COLO668 (cell line): Measurements from ENCODE around the gene COL23A1.
"Not testable (repeated sequence)": the region's sequence is repeated elsewhere in the genome, so short reads cannot be mapped to it uniquely, and the experiment has no call there.

Experiments
- DNase-seq: peaks from one replicate; lab custom pipeline; 2025; ENCODE audit not compliant: unreplicated experiment; lab: John Stamatoyannopoulos, UW

Gene COL23A1

DNA sequence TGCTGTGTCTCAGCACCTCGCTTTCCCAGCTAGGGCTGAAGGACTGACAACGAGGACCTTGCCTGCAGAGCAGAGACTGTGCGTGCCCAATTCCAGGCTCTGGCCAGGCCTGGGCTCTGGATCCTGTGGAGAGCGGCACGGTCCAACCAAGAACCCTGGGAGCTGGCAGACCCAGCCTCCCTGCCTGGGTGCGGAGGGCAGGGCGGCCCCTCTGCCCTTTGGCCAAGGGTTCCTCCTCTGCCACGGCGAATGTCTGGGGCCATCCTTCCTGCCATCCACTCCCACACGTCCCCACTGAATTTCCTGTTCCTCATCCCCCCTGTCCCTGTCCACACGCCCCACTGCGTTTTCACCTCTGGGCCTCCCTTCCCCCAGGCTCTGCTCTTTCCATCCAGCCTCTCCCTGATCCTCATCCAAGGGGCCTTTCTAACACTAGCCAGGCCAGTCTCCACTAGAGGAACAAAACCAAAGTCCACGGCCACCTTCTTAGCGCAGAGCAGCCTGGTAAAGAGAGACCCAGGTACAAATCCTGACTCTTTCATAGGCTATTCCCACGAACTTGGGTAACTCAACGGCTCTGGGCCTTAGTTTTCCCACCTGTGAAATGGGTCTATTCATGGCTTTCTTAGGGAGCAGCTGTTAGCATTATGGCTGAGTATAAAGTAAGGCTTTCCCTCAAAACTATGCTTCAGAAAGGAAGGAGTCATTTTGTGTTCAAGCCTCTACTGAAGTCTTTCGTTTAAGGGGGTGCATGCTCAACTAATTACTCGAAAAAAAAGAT lies 262.1 kb downstream of the COL23A1 start:
- DNase-seq = no peak

DNA sequence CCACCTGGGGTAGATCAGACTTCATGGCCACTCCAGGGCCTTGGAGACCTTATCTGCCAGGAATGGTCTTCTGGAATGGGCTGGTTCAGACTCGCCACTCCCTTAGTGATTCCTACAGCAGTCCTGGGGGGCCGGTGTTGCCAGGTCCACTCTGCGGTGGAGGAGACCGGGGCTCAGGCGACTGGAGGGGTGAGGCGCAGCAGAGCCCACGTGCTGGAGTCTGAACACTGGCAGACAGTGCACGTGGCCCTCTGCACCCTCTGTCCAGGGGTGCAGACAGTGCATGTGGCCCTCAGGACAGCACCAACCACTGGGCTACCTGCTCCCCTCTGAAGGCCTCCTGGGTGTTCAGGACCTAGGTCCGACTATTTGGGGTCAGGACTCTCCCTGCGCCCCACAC lies 262.7 kb downstream of the COL23A1 start:
- no peak for DNase-seq

DNA sequence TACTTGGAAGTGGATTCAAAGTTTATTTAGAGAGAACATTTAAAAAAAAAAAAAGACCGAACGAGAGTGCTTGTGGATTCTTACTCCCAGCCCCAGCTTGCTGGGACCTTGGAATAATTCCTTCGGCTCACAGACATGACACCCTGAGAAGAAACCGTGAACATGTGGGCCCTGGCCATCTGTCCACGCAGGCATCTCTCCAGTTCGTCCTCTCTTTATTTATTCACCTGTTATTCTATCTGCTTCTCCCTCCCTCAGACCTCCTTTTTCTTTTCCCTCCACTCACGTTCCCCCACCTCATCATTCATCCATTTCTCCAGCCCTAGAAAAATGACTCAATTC lies 263.8 kb downstream of the COL23A1 start:
- DNase-seq = no peak

DNA sequence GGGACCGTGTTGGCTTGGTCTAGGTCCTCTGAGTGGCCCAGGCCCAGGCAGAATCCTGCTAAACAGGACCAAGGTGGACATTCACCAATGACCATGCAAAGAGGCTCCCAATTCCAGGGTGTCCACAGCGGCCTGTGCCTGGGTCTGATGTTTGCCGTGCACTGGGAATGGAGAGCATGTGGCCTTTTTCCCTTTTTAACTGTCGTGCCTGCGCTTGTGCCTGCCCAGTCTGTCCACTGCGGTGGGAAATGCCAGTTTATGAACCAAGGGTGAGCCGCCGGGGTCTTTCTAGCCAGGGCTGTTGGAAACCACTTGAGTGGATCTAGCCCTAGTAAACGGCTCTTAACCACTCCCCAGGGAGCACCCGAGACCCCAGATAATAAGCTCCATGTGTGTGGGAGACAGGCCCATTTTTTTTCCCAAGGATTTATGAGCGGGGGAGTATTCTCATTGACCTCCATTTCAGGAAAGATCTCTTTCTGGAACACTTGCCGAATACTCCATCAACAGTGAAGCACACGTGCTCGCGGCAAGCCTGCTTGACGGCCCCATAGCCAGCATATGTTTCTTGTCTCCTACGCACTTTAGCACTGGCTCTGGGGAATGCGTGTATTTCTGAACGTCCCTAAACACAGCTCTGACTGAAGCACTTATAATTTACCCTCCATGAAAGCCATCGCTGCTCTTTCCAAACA lies 264.4 kb downstream of the COL23A1 start:
- DNase-seq = no peak

DNA sequence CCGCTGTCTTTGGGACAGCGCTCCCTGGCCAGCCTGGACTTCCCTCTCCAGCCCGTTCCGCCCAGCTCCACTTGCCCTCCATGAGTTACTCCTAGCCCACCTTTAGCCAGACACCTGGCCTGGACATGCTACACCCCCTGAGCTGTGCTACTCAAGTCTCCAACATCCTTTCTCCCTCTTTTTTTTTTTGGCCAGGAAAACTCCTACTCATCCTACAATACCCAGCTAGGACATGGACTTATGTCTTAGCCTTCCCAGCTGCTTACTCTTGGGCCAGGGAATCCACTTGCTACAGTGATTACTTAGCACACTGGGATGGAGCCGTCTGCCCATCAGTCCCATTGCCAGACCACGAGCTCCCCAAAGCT lies 264.9 kb downstream of the COL23A1 start:
- DNase-seq = no peak

DNA sequence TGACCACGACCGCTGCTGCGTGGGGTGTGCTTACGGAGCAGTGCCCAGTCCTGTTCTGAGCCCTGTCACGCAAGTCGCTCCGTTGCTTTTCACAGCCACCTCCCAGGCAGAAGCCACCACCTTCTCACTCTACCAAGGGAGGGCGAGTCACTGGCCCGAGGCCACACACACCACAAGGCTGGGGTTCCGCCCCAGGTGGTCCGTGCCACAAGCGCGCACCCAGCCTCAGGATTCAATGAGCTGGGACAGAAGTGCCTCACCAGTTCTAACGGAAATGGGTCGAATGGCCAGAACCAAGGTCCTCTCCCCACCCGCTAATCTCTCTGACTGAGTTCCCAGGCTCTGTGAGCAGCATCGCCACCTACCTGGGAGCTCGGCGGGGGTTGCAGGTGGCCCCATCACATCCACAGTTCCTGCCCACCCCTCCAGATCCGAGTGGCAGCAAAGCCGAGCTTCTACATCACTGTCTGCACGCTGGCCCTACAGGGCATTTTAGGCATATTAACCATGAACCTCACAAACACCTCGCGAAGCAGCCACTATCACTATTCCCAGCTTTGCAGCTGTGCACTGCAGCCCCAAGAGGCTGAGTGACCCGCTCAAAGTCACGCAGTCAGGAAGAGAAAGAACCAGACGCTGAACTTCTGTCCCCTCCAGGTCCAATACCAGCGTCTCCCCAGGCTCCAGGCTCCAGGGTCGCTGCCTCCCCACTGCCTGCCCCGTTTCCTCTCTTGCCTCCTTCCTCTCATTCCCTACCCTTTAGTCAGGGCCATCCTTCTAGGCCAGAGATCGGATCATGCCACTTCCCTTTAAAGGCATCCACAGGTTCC lies 265.5 kb downstream of the COL23A1 start:
- no peak for DNase-seq

DNA sequence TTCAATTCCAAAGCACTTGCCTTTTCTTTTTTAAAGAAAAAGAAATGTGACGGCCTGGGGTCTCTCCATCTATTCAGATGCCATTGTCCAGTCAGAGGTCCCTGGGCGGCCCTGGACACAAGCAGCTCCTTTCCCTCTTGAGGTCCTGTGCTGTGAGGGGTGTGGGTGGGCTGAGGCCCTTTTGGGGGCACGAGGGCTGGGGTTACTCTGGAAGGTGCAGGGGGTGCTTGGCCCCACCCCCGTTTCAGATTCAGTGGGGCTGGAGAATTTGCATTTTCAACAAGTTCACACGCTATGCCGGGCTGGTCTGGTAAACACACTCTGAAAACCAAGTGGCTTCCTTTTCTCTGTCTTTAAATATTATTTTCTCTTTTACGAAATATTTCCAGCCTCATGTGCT lies 266.2 kb downstream of the COL23A1 start:
- DNase-seq = no peak

DNA sequence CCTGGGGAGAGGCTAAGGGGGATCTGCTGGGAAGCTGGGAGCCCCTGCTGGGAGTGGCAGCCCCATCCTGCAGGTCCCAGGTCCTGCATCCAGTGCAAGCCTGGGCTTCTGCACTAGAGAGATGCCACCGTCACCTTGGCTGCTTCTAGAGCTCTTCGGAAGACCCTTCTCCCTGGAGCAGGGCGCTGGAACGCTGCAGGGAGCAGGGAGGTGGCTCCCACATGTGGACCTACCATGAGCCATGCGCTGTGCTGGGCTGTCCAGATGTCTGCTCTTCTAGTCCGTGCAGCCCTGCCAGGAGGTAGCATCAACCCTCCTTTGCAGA lies 266.7 kb downstream of the COL23A1 start:
- DNase-seq = no peak

DNA sequence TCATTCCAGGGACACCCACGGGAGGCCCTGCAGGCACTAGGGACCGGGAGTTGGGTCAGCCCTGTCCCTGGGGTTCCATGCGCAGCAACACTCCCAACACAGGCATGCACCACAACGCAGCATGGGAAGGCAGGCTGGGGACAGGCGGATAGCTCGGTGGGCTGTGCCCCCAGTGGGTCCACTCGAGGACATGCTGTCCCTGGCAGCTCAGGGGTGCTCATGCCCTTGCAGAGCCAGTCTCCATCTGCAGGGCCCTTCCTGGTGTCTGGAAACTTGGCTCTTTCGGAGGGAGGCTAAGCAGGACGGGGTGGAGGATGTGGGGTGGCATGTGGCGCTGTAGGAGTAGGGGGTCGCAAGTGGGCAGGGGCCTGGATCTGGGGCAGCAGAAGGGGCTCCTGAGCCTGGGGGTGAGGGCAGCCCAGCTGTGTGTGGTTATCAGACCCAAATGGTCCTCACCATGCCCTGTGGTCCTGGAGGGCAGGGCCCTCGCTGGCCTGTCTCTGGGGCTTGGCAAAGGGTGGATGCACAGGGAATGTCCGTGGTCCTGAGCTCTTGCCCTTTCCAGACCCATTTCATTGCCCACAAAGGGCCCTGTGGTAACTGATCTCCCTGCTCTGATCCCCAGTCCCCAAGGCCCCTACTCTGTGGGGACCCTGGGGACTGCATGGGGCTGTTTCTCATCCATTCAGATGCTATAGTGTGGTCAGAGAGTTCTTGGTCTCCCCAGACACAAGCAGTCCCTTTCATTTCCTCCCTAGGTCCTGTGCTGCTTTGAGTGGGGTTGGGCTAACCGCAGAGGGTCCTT lies 267.3 kb downstream of the COL23A1 start:
- DNase-seq = no peak

DNA sequence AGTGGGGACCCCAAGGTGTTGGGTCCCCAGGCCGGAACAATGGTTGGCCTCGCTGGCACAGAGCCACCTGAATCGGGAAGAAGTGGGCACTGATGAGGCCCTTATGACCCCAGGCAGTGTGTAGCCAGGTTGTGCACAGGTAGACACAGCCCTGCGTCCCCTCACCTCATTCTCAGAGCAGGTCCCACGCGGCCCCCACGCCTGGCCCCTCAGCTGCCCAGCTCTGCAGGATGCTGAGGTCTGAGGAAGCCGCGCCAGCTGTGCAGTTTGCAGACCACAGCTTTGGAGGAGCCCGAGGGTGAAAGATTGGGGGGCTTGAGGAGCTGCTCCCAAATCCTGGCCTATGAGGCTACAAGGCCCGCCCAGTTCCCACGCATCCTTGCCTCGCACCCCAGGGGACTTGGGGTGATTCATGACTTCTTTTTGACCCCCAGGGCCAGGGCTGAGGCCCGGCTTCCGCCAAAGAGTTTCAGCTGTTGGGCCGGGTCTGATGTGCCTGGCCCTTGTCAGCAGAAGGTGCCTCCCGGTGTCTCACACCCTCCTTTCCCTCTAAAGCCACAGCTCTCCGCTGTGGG lies 269.8 kb downstream of the COL23A1 start:
- no peak for DNase-seq

DNA sequence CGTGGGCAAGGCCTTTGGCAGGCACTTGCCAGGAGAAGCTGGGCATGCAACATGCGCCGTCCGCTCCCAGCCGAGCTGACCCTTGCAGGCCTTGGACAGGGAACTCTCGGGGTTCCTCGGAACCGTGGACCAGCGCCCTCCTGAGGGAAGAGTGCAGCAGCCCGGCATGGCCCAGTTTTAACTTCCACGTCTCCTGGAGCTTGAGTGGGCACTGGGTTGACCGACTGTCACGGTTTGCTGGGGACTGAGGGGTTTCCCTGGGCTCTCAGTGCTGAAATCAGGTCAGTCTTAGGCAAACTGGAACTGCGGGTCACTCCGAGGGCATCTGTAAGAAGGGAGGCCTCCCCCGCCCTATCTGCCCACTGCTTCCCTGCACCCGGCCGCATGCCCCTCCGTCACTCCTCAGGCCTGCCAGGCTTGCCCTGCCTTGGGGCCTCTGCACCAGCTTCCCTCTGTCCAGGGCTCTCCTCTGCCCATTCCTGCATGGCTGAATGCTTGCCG lies 270.6 kb downstream of the COL23A1 start:
- DNase-seq = no peak

DNA sequence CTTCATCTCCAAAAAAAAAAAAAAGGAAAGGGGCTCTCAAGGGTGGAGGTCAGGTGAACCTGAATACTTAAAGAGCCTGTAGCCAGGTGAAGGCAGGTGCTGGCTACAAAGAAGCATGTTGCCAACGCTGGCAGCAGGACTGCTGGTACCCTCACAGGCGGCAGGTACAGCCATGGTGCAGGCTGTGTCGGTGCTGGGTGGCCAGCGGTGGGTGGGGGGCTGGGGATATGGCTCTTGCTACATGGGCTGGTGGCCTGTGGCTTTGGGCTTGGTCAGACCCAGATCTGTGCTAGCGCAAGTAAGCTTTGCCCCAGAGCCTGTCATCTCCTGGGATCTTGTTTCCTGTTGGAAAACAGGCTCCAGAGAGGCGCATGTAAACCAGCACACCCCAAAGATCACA lies 271.3 kb downstream of the COL23A1 start:
- no peak for DNase-seq

DNA sequence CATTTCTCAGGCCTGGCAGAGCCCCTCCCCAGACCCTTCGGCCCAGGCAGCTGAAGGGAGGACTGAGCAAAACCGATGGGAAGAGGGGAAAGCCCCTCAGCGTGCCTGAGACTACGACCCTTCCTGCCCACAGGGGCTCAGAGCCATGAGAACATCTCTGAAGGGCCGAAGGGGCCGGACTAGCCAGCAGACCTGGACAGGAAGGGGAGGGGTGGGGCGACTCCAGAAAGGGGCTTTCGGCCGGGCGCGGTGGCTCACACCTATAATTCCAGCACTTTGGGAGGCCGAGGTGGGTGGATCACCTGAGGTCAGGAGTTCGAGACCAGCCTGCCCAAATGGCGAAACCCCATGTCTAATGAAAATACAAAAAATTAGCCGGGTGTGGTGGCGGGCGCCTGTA lies 271.8 kb downstream of the COL23A1 start:
- no peak for DNase-seq

DNA sequence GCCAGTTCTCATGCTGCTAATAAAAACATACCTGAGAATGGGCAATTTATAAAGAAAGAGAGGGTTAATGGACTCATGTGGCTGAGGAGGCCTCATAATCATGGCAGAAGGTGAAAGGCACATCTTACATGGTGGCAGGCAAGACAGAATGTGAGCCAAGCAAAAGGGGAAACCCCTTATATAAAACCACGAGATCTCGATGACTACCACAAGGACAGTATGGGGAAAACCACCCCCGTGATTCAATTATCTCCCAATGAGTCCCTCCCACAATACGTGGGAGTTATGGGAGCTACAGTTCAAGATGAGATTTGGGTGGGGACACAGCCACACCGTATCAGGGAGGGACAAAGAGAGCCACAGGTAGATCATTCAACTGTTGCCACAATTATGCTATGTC lies 272.5 kb downstream of the COL23A1 start:
- not testable (repeated sequence) for DNase-seq

DNA sequence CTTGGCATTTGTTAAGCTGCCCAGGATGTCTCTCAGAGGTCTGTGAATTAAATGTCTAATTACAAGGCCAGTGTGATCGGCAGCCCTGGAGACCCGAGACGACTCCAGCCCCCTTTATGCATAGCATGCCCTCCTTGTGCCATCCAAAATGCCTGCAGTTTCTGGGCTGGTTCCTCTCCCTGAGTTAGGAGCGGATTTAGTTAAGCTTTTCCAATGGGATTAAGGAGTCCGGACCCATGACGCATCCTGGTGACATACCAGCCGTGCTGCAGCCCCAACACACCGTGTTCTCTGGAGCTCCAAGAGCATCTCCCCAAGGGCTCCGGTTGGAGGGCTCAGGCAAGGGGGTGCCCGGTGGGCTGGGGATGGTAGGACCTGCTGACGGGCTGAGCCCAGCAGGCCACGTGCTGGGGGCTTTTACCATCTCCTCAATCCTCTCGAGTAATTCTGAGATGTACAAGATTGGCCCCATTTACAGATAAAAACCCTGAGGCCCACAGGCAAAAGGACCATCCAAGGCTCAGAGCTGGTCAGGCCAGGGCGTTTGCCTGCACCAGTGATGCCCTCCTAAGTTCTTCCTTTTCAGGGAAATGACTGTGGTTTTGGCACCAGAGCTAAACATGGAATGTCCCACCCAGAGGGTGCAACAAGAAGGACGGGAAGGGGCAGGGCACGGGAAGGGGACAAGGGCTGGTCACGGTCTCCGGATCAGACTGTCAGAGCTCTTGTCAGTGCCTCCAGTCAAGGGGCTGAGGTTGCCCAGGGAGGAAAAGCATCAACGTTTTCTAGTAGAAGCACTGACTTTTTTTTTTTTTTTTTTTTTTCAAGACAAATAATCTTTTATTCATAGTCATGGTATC lies 275.0 kb downstream of the COL23A1 start:
- DNase-seq = no peak

DNA sequence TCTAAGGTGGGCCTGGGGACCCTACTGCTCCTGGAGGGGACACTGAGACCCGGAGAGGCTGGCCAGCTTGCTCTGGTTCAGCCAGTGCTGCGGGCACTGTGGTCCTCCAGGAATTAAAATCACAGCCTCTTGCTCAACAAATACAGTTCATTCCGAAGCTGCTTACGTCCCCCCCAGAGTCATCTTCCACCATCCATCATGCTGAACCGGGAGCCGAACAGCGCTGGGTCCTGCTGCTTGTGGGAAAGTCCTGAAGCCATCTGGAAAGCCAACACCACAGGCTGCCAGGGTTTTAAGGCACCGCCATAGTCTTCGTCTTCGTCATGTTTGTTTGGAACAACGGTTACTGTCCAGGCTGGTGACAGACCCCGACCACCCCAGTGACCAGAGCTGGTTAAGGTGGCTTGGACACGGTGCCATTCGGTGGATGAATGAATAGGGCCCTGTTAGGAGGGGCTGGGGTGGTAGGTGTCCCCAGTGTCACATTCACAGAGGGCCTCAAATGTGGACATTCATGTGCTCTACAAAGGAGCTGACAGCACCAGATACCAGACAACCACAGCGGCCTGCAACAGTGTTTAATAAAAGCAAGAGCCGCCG lies 276.0 kb downstream of the COL23A1 start:
- no peak for DNase-seq

DNA sequence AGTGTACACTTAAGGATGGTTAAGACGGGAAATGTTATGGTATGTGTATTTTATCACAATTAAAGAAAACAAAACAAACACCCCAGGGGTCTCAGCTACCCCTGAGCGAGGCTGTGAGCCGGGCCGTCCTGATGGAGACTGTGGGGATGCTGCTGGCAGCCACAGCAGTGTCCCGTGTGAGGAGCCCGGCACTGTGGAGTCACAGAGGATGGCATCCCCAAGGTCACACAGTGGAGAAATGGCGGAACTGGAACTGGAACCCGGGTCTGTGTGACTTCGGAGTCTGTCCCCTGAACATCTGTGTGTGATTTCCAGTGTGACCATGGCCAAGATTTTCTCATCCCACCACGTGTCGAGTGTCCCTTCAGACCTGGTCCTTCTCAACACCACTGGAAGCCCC lies 276.9 kb downstream of the COL23A1 start:
- DNase-seq = no peak

DNA sequence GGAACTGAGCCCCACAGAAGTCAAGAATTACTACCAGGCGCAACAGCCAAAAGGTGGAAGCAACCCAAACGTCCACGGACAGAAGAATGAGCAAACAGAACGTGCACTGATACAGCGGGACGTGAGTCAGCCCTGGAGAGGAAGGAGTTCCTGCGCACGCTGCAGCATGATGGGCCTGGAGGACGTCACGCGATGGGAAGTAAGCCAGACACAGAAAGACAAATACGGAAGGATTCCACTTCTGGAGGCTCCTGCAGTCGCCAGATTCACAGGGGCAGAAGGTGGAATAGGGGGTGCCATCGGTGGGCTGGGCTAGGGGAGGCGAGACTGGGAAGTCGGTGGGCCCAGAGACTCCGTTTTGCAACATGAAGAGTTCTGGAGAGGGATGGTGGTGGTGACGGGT lies 277.3 kb downstream of the COL23A1 start:
- no peak for DNase-seq

DNA sequence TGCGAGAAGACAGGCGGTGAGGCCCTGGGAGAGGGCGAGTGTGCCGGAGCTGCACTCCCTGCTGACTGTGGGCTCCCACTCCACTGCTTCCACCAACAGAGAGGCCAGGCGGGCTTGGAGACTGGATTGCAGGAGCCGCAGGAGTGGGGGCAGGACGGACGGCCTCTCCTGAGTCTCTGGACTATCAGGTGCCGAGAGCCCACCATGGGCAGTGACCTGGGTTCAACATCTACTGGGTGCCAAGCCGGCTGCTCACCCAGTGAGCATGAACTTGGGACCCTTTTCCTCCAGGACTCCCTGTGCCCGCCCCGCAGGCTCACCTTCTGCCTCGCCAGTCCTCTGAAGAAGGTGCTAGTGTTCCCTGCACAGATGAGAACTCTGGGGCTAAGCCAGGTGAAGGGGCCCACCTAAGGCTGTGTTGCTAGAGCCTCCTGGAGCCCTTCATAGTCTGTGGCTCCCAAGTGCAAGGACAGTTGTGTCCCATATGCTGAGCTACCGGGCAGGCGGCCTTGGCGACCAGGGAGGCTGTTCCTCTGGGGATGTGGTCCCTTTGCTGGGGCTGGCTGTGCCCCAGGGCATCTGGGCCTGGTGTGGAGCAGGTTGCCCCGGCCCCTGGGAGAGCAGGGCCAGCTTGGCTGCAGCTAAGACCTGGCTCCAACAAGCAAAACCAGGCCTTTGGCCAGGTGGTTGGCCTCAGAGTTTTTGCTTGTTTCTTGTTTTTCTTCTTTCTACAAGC lies 279.9 kb downstream of the COL23A1 start:
- DNase-seq = no peak
